Body of pancreas (tissue), 4 donors: ENCODE data around the gene PIK3CD. TPM values are rescaled to one million over a fixed set of nuclear protein-coding genes. Genes with fewer than 3 reads are reported as not detected.
"Not testable (repeated sequence)": the region's sequence is repeated elsewhere in the genome, so short reads cannot be mapped to it uniquely, and the experiment has no call there.

Experiments used
- ATAC-seq: fragments of 150-250 bp; one replicate; pipeline ENCODE4 v1.9.1; 2016
- DNase-seq, 4 donors: peaks; one replicate each; pipeline ENCODE4 v3.0.0-alpha.2; 2019
- H3K27ac ChIP-seq, 4 donors: fragments of 200-600 bp; sonication (generic); 1 replicate in 3 of 4; 2 replicates in 1 of 4; pipeline versions ENCODE4 v1.5.1 to v1.6.1; 2016 to 2019; ENCODE audit warnings: mild to moderate bottlenecking in 1 of 4, mixed read lengths in 1 of 4, moderate library complexity in 1 of 4
- H3K27me3 ChIP-seq, 2 donors: fragments of 200-600 bp; sonication (generic); one replicate each; pipeline ENCODE4 v1.6.0; 2016; ENCODE audit warnings: mild to moderate bottlenecking in 1 of 2
- H3K36me3 ChIP-seq, 2 donors: fragments of 200-600 bp; sonication (generic); replicated peaks in 1 of 2; 2 replicates each; pipeline ENCODE4 v1.5.1; 2016; ENCODE audit warnings: low read depth in 2 of 2; ENCODE audit not compliant: insufficient read depth in 1 of 2
- H3K4me1 ChIP-seq: fragments of 200-600 bp; sonication (generic); one replicate; pipeline ENCODE4 v1.6.0; 2016
- H3K4me3 ChIP-seq, 2 donors: fragments of 200-600 bp; sonication (generic); 1 replicate in 1 of 2; 2 replicates in 1 of 2; pipeline ENCODE4 v1.5.1; 2016 to 2019
- H3K9me3 ChIP-seq, 3 donors: fragments of 200-600 bp; sonication (generic); 1 replicate in 2 of 3; 2 replicates in 1 of 3; pipeline ENCODE4 v1.5.1; 2016
- POLR2A ChIP-seq, 3 donors: fragments of 450-650 bp; IDR thresholded peaks; one replicate each; pipeline ENCODE4 v1.6.1; 2016; ENCODE audit warnings: antibody characterized with exemption in 3 of 3, mild to moderate bottlenecking in 2 of 3
- WGBS, 2 donors: methylation state at CpG; one replicate each; pipeline ENCODE4 v1.1.5; 2017; 5-methylcytosine and 5-hydroxymethylcytosine counted together
- intact Hi-C: fragments of 100-400 bp; cut with DNase I; formaldehyde crosslinking; loops from one replicate; pipeline ENCODE4 v1.15.1; 2023
- total RNA-seq, 2 donors: library from RNA; depleted of rRNA; stranded (reverse); fragments of >200 nt; gene quantifications; one replicate each; pipeline ENCODE4 v1.1.0, GENCODE V29; 2016
- TF ChIP-seq, protein P1 (sequence below), 7 experiments: fragments of 450-650 bp in 4 of 7; fragments of 200-600 bp in 3 of 7; sonication (generic) in 3 of 7; IDR thresholded peaks; one replicate each; pipeline ENCODE4 v1.5.1; 2016 to 2019; ENCODE audit warnings: antibody characterized with exemption in 7 of 7

The PIK3CD gene
- total RNA-seq, 2 donors from 2014 or later: 3.3 to 6.2 TPM

DNA sequence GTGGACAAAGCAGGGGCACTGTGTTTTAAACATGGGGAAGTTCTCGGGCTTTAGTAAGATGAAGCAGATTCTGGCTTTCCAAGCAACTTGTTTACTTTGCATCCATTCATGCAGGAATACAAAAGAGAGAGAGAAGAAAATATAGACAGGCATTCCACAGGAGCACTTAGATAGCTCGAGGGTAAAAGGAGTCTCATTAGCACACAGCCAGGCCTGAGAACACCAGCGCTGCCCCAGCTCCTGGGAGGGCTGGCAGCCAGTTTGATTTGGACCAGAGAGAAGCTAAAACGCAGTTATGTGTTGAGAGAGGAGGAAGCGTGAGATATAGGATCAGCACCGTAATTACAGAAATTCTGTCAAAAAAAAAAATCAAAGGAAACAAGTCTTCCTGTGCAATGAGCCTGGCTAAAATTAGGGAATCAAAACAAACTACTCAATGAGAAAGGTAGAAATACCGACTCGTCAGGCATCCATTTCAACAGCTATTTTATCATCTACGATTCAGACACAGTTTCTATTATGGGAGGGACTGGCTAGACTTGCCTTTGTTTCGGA is 104.0 kb downstream of the PIK3CD start:
- H3K9me3 ChIP-seq: no peaks in the 10 kb centered on the region
- no peaks in the 10 kb centered on the region for H3K27me3 ChIP-seq
- no peak for ATAC-seq
- no peak for DNase-seq
- H3K36me3 ChIP-seq: no peaks in the 10 kb centered on the region
- H3K4me3 ChIP-seq: no peak overlapping the region
- H3K27ac ChIP-seq: no peak overlapping the region
- WGBS, 2 donors: 57 to 66% methylated on average over 10 of the region's 10 CpGs
- peaks cover 6% of the 10 kb centered on the region for H3K4me1 ChIP-seq
- intact Hi-C loops: no loop called here
- no peak for TF ChIP-seq POLR2A (IDR thresholded peaks at IDR 0.05)
- TF ChIP-seq, protein P1, sequence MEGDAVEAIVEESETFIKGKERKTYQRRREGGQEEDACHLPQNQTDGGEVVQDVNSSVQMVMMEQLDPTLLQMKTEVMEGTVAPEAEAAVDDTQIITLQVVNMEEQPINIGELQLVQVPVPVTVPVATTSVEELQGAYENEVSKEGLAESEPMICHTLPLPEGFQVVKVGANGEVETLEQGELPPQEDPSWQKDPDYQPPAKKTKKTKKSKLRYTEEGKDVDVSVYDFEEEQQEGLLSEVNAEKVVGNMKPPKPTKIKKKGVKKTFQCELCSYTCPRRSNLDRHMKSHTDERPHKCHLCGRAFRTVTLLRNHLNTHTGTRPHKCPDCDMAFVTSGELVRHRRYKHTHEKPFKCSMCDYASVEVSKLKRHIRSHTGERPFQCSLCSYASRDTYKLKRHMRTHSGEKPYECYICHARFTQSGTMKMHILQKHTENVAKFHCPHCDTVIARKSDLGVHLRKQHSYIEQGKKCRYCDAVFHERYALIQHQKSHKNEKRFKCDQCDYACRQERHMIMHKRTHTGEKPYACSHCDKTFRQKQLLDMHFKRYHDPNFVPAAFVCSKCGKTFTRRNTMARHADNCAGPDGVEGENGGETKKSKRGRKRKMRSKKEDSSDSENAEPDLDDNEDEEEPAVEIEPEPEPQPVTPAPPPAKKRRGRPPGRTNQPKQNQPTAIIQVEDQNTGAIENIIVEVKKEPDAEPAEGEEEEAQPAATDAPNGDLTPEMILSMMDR (IDR thresholded peaks at IDR 0.05): no peak

DNA sequence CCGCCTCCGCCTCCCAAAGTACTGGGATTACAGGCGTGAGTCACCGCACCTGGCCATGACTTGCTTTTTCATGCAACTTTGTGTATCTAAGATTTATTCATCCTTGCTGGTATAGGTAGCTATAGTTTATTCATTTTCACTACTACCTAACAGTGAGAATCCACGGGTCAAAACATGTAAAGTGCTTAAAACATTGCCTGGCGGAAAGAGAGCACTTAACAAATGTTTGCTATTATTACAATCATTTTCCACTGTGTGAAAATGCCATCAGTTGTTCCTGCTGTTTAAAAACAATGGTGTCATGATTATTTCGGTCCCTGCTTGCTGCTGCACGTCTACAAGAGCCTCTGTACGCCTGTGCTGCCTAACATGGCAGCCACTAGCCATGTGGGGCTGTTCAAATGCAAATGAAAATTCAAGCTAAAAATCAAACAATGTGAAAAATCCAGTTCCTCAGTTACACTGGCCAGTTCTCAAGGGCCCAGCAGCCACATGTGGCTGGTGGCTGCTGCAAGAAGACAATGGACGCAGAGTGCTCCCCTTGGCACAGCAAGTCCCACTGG is 107.1 kb downstream of the PIK3CD start:
- H3K36me3 ChIP-seq: no peaks in the 10 kb centered on the region
- no peak overlapping the region for H3K4me3 ChIP-seq
- H3K27me3 ChIP-seq: no peaks in the 10 kb centered on the region
- ATAC-seq (no peak), DNase-seq (no peak)
- 91 to 92% methylated on average over 10 of the region's 10 CpGs for WGBS, 2 donors
- intact Hi-C loops: no loop called here
- H3K4me1 ChIP-seq: peaks cover 6% of the 10 kb centered on the region
- no peak overlapping the region for H3K27ac ChIP-seq
- no peak for TF ChIP-seq POLR2A (IDR thresholded peaks at IDR 0.05)
- TF ChIP-seq, protein P1 (IDR thresholded peaks at IDR 0.05): no peak
- no peaks in the 10 kb centered on the region for H3K9me3 ChIP-seq

DNA sequence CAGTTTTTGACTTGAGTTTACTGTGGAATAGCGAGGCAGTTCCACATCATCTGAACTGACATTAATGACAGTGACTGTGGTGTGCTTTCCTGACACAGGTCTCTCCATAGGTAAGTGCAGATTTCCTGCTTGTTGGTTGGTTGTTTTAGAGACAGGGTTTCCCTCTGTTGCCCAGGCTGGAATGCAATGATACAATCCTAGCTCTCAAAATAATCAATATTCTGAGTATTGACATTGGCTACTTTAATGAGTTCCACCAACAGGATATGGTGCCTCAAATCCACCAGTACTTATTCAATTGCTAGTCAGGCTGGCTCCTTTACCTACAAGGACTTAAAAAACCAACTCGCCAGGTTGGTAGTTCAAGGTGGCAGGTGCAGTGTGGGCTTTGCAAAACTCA is 108.4 kb downstream of the PIK3CD start:
- intact Hi-C loops: no loop called here
- TF ChIP-seq, protein P1 (IDR thresholded peaks at IDR 0.05): no peak
- no peak for TF ChIP-seq POLR2A (IDR thresholded peaks at IDR 0.05)
- Histone ChIP-seq H3K27ac (no peak overlapping the region), H3K9me3 (no peaks in the 10 kb centered on the region), H3K4me3 (no peak overlapping the region), H3K36me3 (no peaks in the 10 kb centered on the region), H3K27me3 (no peaks in the 10 kb centered on the region), H3K4me1 (peaks cover 6% of the 10 kb centered on the region)
- 76 to 90% methylated on average over 2 of the region's 2 CpGs for WGBS, 2 donors
- DNase-seq: no peak
- ATAC-seq: no peak

DNA sequence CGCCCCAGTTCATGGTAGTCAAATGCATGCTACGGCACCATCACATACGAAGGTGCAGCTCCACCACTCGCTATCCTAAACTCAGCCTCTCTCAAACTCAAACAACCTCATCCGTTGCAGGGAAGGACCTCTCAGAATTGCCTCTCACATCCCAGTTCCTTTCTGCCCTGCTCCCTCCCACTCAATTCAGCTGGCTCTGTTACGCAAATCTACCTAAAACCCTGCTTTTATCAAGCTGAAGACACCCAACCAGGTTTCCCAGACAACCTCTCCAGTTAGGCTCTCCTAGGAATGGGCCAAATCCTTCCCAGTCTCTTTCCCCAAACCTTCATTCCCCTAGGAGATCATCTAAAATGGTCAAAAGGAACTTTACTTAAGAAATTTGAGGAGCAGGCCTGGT is 109.3 kb downstream of the PIK3CD start:
- intact Hi-C loops: no loop called here
- ATAC-seq: no peak
- TF ChIP-seq, protein P1 (IDR thresholded peaks at IDR 0.05): no peak
- TF ChIP-seq POLR2A (IDR thresholded peaks at IDR 0.05): no peak
- Histone ChIP-seq H3K27me3 (no peaks in the 10 kb centered on the region), H3K36me3 (no peaks in the 10 kb centered on the region), H3K27ac (no peak overlapping the region), H3K4me1 (peaks cover 6% of the 10 kb centered on the region), H3K4me3 (no peak overlapping the region), H3K9me3 (no peaks in the 10 kb centered on the region)
- DNase-seq: no peak
- 97% methylated on average over 6 of the region's 6 CpGs for WGBS, 2 donors

DNA sequence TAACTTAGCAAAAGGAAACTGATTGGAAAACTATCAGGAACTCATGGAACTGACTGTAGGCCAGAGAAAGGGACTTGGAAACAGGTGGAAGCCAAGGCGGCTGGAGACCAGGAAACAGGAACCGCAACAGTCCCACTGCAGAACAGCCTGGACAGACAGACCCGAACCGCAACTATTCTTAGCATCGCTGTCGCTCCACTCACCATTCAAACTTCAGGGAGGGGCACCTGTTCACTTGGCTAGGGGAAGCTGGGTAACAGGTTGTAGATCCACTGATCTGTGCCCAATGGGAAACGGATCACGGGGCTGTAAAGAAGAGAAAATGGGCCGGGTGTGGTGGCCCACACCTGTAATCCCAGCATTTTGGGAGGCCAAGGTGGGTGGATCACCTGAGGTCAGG is 110.3 kb downstream of the PIK3CD start:
- intact Hi-C loops: no loop called here
- no peak for ATAC-seq
- TF ChIP-seq, protein P1 (IDR thresholded peaks at IDR 0.05): no peak
- TF ChIP-seq POLR2A (IDR thresholded peaks at IDR 0.05): no peak
- Histone ChIP-seq H3K4me3 (no peak overlapping the region), H3K36me3 (no peaks in the 10 kb centered on the region), H3K27me3 (no peaks in the 10 kb centered on the region), H3K27ac (no peak overlapping the region), H3K9me3 (no peaks in the 10 kb centered on the region), H3K4me1 (peaks cover 6% of the 10 kb centered on the region)
- DNase-seq: no peak
- 88 to 98% methylated on average over 9 of the region's 9 CpGs for WGBS, 2 donors

DNA sequence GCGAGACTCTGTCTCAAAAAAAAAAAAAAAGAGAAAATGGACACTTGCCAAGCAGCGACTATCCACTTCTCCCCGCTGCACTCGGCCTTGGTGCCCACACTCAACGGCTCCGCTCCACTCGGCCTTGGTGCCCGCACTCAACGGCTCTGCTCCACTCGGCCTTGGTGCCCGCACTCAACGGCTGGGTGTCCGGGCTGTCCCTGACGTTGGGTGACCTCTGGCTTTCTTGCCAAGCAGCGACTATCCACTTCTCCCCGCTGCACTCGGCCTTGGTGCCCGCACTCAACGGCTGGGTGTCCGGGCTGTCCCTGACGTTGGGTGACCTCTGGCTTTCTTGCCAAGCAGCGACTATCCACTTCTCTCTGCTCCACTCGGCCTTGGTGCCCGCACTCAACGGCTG is 110.9 kb downstream of the PIK3CD start:
- ATAC-seq, H3K4me1 ChIP-seq, intact Hi-C loops, H3K4me3 ChIP-seq, H3K27me3 ChIP-seq, H3K9me3 ChIP-seq, DNase-seq, H3K27ac ChIP-seq, H3K36me3 ChIP-seq: not testable (repeated sequence)
- WGBS, 2 donors: 91 to 93% methylated on average over 24 of the region's 25 CpGs
